SU-DHL-6 (cell line): ENCODE measurements around the gene SLX4IP.
A peak's percentile ranks its signal among the peaks of the same experiment; 100 is the strongest.

ENCODE experiments used
- H2AFZ ChIP-seq: fragments of 200-600 bp; sonication (generic); 2 replicates; pipeline ENCODE4 v1.6.1; 2014; ENCODE audit warnings: low read depth, mild to moderate bottlenecking, moderate library complexity, mixed read lengths, antibody characterized with exemption, low read length; ENCODE audit not compliant: severe bottlenecking
- H3F3A ChIP-seq: fragments of 200-600 bp; shearing (Covaris generic); 2 replicates; pipeline ENCODE4 v1.6.0; 2016; ENCODE audit warnings: antibody characterized with exemption, mild to moderate bottlenecking; ENCODE audit not compliant: insufficient read depth
- H3K27ac ChIP-seq: fragments of 200-600 bp; sonication (generic); 2 replicates; pipeline ENCODE4 v1.5.1; 2016; ENCODE audit warnings: low read depth, mild to moderate bottlenecking, low read length, moderate library complexity, mixed read lengths
- H3K27me3 ChIP-seq: fragments of 200-600 bp; sonication (generic), shearing (Covaris generic); 2 replicates; pipeline ENCODE4 v1.6.0; 2014; ENCODE audit warnings: mild to moderate bottlenecking, low read length
- H3K36me3 ChIP-seq: fragments of 200-600 bp; sonication (generic); 2 replicates; pipeline ENCODE4 v1.6.1; 2014; ENCODE audit warnings: mild to moderate bottlenecking, low read length, mixed read lengths
- H3K4me2 ChIP-seq: fragments of 300-600, 200-600 bp; shearing (Covaris generic), sonication (generic); 2 replicates; pipeline ENCODE4 v1.6.0; 2014; ENCODE audit warnings: low read length, low read depth, mild to moderate bottlenecking; ENCODE audit not compliant: poor library complexity, severe bottlenecking
- H3K4me3 ChIP-seq: fragments of 200-600 bp; sonication (generic); 2 replicates; pipeline ENCODE4 v1.5.1; 2014; ENCODE audit warnings: antibody characterized with exemption, low read length, mild to moderate bottlenecking, mixed read lengths; ENCODE audit not compliant: insufficient read depth, poor library complexity, severe bottlenecking
- H3K79me2 ChIP-seq: fragments of 200-600 bp; sonication (generic); 2 replicates; pipeline ENCODE4 v1.6.1; 2014; ENCODE audit warnings: mild to moderate bottlenecking, low read length, moderate library complexity; ENCODE audit not compliant: insufficient read depth
- H3K9ac ChIP-seq: fragments of 200-600 bp; sonication (generic); 2 replicates; pipeline ENCODE4 v1.7.0; 2014; ENCODE audit warnings: mild to moderate bottlenecking, low read length
- H3K9me2 ChIP-seq: fragments of 200-600 bp; sonication (generic); replicated peaks from 2 replicates; pipeline ENCODE4 v1.6.1; 2014; ENCODE audit warnings: low read length; ENCODE audit not compliant: insufficient read depth
- H3K9me3 ChIP-seq: fragments of 200-600 bp; sonication (generic); 2 replicates; pipeline ENCODE4 v1.6.1; 2014; ENCODE audit warnings: low read length, mixed read lengths; ENCODE audit not compliant: insufficient read depth
- H4K20me1 ChIP-seq: fragments of 200-600 bp; sonication (generic); 2 replicates; pipeline ENCODE4 v1.6.1; 2014; ENCODE audit warnings: low read depth, mild to moderate bottlenecking, antibody characterized with exemption, low read length, moderate library complexity, mixed read lengths
- CTCF ChIP-seq: fragments of 200-600 bp; sonication (generic); IDR thresholded peaks from one replicate; pipeline ENCODE4 v1.5.1; 2017; ENCODE audit warnings: antibody characterized with exemption, mild to moderate bottlenecking, low read length, moderate library complexity; ENCODE audit not compliant: insufficient read depth, poor library complexity, severe bottlenecking
- EZH2phosphoT487 ChIP-seq: fragments of 200-600 bp; sonication (generic), shearing (Covaris generic); conservative IDR thresholded peaks from 2 replicates; pipeline ENCODE4 v1.6.1; 2018; ENCODE audit warnings: mild to moderate bottlenecking, antibody characterized with exemption, low read length, moderate library complexity, mixed read lengths

Gene SLX4IP

GRCh38 chr20:10433014-10433622 lies 2.0 kb upstream of the SLX4IP start:
- no peaks in the 10 kb centered on the region for H3K27me3 ChIP-seq
- no peaks in the 10 kb centered on the region for H4K20me1 ChIP-seq
- peak overlapping the region; percentile 82 for H2AFZ ChIP-seq
- no peaks in the 10 kb centered on the region for H3K36me3 ChIP-seq
- H3K4me3 ChIP-seq = peak overlapping the region; percentile 99
- peaks cover 16% of the 10 kb centered on the region for H3F3A ChIP-seq
- peak overlapping the region; percentile 99 for H3K4me2 ChIP-seq
- no peak for TF ChIP-seq CTCF
- TF ChIP-seq EZH2phosphoT487 = no peak
- peak overlapping the region; percentile 95 for H3K9ac ChIP-seq
- H3K27ac ChIP-seq = peak overlapping the region; percentile 96
- no peaks in the 10 kb centered on the region for H3K9me3 ChIP-seq
- H3K79me2 ChIP-seq = peaks cover 72% of the 10 kb centered on the region
- H3K9me2 ChIP-seq = no peaks in the 10 kb centered on the region

- peak within 1 kb of the TSS; percentile 99 for H3K4me3 ChIP-seq
These were observed 1.3 kb upstream of the SLX4IP start, which contains the start of gene MKKS for GRCh38 chr20:10433623-10434466. MKKS (minus strand) TSS chr20:10434222; CDS start chr20:10413514, 20,708 bp downstream.

GRCh38 chr20:10434467-10434831 lies 656 bp upstream of the SLX4IP start:
- Histone ChIP-seq H3K79me2 (peaks cover 74% of the 10 kb centered on the region), H2AFZ (peak overlapping the region; percentile 82)

More at GRCh38 chr20:10433623-10434466, 1.3 kb upstream of the SLX4IP start, which contains the start of gene MKKS:
- no peak for TF ChIP-seq CTCF
- H3K9me2 ChIP-seq = no peaks in the 10 kb centered on the region
- H2AFZ ChIP-seq = peak within 1 kb of the TSS; percentile 82
- peak within 1 kb of the TSS; percentile 99 for H3K4me2 ChIP-seq
- H3K9ac ChIP-seq = peak within 1 kb of the TSS; percentile 95
- H3K79me2 ChIP-seq = peaks cover 73% of the 10 kb centered on the region
- peaks cover 16% of the 10 kb centered on the region for H3F3A ChIP-seq
- H4K20me1 ChIP-seq = no peaks in the 10 kb centered on the region
- no peaks in the 10 kb centered on the region; the same call in 1 of the 2 replicates for H3K36me3 ChIP-seq
- H3K27ac ChIP-seq = peak within 1 kb of the TSS; percentile 96
- H3K9me3 ChIP-seq = no peaks in the 10 kb centered on the region
- H3K27me3 ChIP-seq = no peaks in the 10 kb centered on the region

More at GRCh38 chr20:10434467-10434831, 656 bp upstream of the SLX4IP start:
- Histone ChIP-seq H3K4me2 (peak overlapping the region; percentile 99), H3F3A (peaks cover 16% of the 10 kb centered on the region), H3K9me3 (no peaks in the 10 kb centered on the region), H4K20me1 (no peaks in the 10 kb centered on the region), H3K9me2 (no peaks in the 10 kb centered on the region), H3K4me3 (peak overlapping the region; percentile 99), H3K27ac (peak overlapping the region; percentile 96), H3K27me3 (no peaks in the 10 kb centered on the region), H3K36me3 (no peaks in the 10 kb centered on the region; the same call in 1 of the 2 replicates), H3K9ac (peak overlapping the region; percentile 95)
- TF ChIP-seq EZH2phosphoT487 (no peak), CTCF (no peak)
